T-helper 17 cell (primary cell): ENCODE measurements around the gene RMND5A. TPM values are rescaled to one million over a fixed set of nuclear protein-coding genes. Genes with fewer than 3 reads are reported as not detected.
A peak's percentile ranks its signal among the peaks of the same experiment; 100 is the strongest.
"Not testable (repeated sequence)": the region's sequence is repeated elsewhere in the genome, so short reads cannot be mapped to it uniquely, and the experiment has no call there.

ENCODE experiments used
- ATAC-seq: fragments of 150-1000 bp; cut with Tn5 transposase; 2 replicates; pipeline ENCODE4 v1.10.0; 2021; ENCODE audit warnings: mild to moderate bottlenecking, moderate library complexity
- DNase-seq, 3 donors: peaks; one replicate each; pipeline versions ENCODE4 v3.0.0 to v3.0.0-alpha.2; 2020 to 2021
- H3K9me3 ChIP-seq: one replicate; pipeline ENCODE4 v1.7.0; 2013; ENCODE audit warnings: low read length, mild to moderate bottlenecking; ENCODE audit not compliant: control insufficient read depth, poor library complexity, severe bottlenecking
- H3K27ac Mint-ChIP-seq: one replicate; pipeline ENCODE4 v1.8.0; 2022; ENCODE audit warnings: mild to moderate bottlenecking, moderate library complexity, mixed read lengths
- H3K27me3 Mint-ChIP-seq: one replicate; pipeline ENCODE4 v1.8.0; 2022; ENCODE audit warnings: mixed read lengths
- H3K36me3 Mint-ChIP-seq: one replicate; pipeline ENCODE4 v1.8.0; 2022; ENCODE audit warnings: low read depth, mixed read lengths
- H3K4me1 Mint-ChIP-seq: one replicate; pipeline ENCODE4 v1.8.0; 2022; ENCODE audit warnings: mild to moderate bottlenecking, mixed read lengths
- H3K4me3 Mint-ChIP-seq: one replicate; pipeline ENCODE4 v1.8.0; 2022; ENCODE audit warnings: mild to moderate bottlenecking, moderate library complexity, mixed read lengths
- total RNA-seq, 4 donors: library from RNA in 2 of 4; stranded (reverse) in 2 of 4; gene quantifications; one replicate each; pipeline ENCODE4 v1.2.3 and lab custom pipeline; 2022 to 2026

Gene RMND5A
- total RNA-seq, 2 donors from 2014 or later, result 28.4 to 42.3 TPM

DNA sequence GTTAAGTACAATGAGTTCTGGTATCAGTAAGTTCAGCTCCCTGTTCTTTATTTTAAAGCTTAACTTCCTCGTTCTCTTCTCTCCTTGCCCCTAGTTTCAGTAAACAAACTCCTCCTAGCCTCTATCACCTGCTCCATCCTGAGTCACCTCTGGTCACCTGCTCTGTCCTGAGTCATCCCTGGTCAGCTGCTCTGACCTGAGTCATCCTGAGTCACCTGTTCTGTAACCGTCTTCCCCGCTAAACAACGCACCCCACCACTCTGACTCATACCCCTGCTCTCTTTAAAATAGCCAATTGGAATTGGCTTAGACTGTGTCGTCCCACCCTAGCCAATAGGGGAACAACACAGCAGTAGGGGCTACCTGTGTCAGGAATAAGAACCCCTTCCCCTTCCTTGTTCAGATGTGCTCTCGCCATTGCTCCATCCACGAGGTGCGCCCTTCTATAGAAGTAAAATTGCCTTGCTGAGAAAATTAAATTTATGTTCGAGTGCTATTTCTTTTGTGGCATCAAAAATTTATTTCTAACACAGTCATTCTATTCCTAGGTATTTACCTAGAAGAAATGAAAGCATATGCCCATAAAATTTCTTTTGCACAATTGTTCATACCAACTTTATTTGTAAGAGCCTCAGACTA, 24.9 kb upstream of the RMND5A start:
- Mint-ChIP-seq H3K36me3 (peaks cover 3% of the 10 kb centered on the region), H3K27me3 (no peaks in the 10 kb centered on the region)
- no peak for ATAC-seq

GRCh38 chr2:86697551-86698104, 22.5 kb upstream of the RMND5A start:
- no peaks in the 10 kb centered on the region for H3K27me3 Mint-ChIP-seq
- no peak for ATAC-seq
- no peaks in the 10 kb centered on the region for H3K9me3 ChIP-seq
- no peak for DNase-seq
- H3K4me3 Mint-ChIP-seq, result no peak overlapping the region
- peaks cover 3% of the 10 kb centered on the region for H3K36me3 Mint-ChIP-seq
- peaks cover 8% of the 10 kb centered on the region for H3K4me1 Mint-ChIP-seq
- H3K27ac Mint-ChIP-seq, result no peak overlapping the region

More for the DNA sequence above, 24.9 kb upstream of the RMND5A start:
- DNase-seq, result no peak
- H3K27ac Mint-ChIP-seq, result no peak overlapping the region
- no peak overlapping the region for H3K4me3 Mint-ChIP-seq
- no peaks in the 10 kb centered on the region for H3K9me3 ChIP-seq
- peaks cover 8% of the 10 kb centered on the region for H3K4me1 Mint-ChIP-seq

DNA sequence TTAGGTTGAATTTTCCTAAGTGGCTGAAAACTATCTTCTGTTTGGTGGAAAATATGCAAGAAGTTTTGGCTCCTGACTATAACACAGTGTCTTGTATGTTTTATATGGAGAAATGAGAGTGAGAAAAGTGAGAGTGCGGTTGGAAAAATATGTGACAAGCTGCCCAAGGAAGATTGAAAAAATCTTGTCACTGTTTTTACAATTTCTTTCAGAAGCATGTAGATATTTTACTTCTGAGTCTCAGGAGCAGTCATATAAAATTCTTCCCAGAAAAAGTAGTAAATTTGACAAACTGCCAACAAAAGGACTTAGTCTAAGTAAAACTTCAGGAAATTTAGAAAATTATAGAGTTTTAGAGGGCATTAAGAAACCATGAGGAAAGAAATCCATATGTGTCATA, 19.4 kb upstream of the RMND5A start:
- peak overlapping the region; percentile 47 for H3K27ac Mint-ChIP-seq

GRCh38 chr2:86703704-86704361, 16.3 kb upstream of the RMND5A start:
- Mint-ChIP-seq H3K27ac (no peak overlapping the region), H3K36me3 (no peaks in the 10 kb centered on the region), H3K4me3 (no peak overlapping the region), H3K27me3 (peaks cover 10% of the 10 kb centered on the region), H3K4me1 (no peaks in the 10 kb centered on the region)
- no peaks in the 10 kb centered on the region for H3K9me3 ChIP-seq
- no peak for DNase-seq
- ATAC-seq, result no peak

More for the DNA sequence above, 19.4 kb upstream of the RMND5A start:
- no peak for DNase-seq
- Mint-ChIP-seq H3K36me3 (peaks cover 3% of the 10 kb centered on the region), H3K4me1 (peaks cover 8% of the 10 kb centered on the region), H3K27me3 (peaks cover 4% of the 10 kb centered on the region), H3K4me3 (no peak overlapping the region)
- no peak for ATAC-seq
- no peaks in the 10 kb centered on the region for H3K9me3 ChIP-seq

GRCh38 chr2:86704459-86704971, 15.6 kb upstream of the RMND5A start:
- ATAC-seq, result no peak
- H3K27ac Mint-ChIP-seq, result no peak overlapping the region

GRCh38 chr2:86706220-86706619, 13.9 kb upstream of the RMND5A start:
- Mint-ChIP-seq H3K4me3 (no peak overlapping the region), H3K27ac (no peak overlapping the region), H3K36me3 (no peaks in the 10 kb centered on the region), H3K4me1 (no peaks in the 10 kb centered on the region), H3K27me3 (peaks cover 10% of the 10 kb centered on the region)
- no peak for ATAC-seq
- DNase-seq, result no peak
- H3K9me3 ChIP-seq, result no peaks in the 10 kb centered on the region

More at GRCh38 chr2:86704459-86704971, 15.6 kb upstream of the RMND5A start:
- H3K4me3 Mint-ChIP-seq, result no peak overlapping the region
- DNase-seq, result no peak
- H3K9me3 ChIP-seq, result no peaks in the 10 kb centered on the region
- peaks cover 10% of the 10 kb centered on the region for H3K27me3 Mint-ChIP-seq
- H3K4me1 Mint-ChIP-seq, result no peaks in the 10 kb centered on the region
- no peaks in the 10 kb centered on the region for H3K36me3 Mint-ChIP-seq

DNA sequence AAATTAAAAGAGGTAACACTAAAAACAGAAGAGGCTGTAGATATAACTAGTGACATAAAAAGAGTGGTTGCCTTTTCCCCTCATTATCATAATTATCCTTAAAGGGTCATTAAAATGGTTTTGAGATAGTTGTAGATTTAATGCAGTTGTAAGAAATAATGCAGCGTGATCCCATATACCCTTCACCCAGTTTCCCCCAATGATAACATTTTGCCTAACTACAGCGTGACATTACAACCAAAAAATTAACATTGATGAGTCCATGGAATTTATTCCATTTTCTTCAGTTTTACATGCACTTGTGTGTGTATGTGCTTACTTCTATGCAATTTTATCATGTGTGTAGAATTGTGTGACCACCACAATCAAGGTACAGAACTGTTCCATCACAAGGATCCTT, 13.2 kb upstream of the RMND5A start:
- no peak overlapping the region for H3K4me3 Mint-ChIP-seq
- DNase-seq (no peak), ATAC-seq (no peak)
- H3K36me3 Mint-ChIP-seq, result no peaks in the 10 kb centered on the region
- no peak overlapping the region for H3K27ac Mint-ChIP-seq
- peaks cover 10% of the 10 kb centered on the region for H3K27me3 Mint-ChIP-seq
- no peaks in the 10 kb centered on the region for H3K4me1 Mint-ChIP-seq
- H3K9me3 ChIP-seq, result no peaks in the 10 kb centered on the region

GRCh38 chr2:86708126-86708525, 12.0 kb upstream of the RMND5A start:
- H3K4me1 Mint-ChIP-seq, ATAC-seq, H3K4me3 Mint-ChIP-seq, H3K27ac Mint-ChIP-seq, H3K27me3 Mint-ChIP-seq, H3K36me3 Mint-ChIP-seq, H3K9me3 ChIP-seq, DNase-seq: not testable (repeated sequence)

GRCh38 chr2:86714579-86715173, 5.4 kb upstream of the RMND5A start:
- not testable (repeated sequence) for H3K36me3 Mint-ChIP-seq, ATAC-seq, DNase-seq, H3K9me3 ChIP-seq, H3K27me3 Mint-ChIP-seq, H3K4me3 Mint-ChIP-seq, H3K27ac Mint-ChIP-seq, H3K4me1 Mint-ChIP-seq

DNA sequence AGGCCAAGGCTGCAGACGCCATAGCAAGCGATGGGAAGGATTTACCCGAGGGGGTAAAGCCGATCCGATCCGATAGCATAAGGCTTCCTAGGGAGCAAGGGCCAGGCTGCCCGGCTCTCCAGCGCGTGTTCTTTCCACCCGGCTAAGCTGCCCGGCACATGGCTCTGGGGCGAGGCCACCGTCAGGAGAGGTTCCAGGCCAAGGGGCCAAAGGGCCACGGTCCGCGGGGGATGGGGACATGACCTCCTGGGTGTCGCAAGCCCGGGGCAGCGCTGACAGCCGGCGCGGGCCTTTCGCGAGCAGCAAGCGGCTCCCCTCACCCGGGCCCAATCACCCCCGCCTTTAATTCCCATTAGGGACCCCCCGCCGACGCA, 841 bp upstream of the RMND5A start:
- not testable (repeated sequence) for H3K4me3 Mint-ChIP-seq, H3K9me3 ChIP-seq, H3K4me1 Mint-ChIP-seq, DNase-seq, H3K27me3 Mint-ChIP-seq, H3K36me3 Mint-ChIP-seq, H3K27ac Mint-ChIP-seq, ATAC-seq

DNA sequence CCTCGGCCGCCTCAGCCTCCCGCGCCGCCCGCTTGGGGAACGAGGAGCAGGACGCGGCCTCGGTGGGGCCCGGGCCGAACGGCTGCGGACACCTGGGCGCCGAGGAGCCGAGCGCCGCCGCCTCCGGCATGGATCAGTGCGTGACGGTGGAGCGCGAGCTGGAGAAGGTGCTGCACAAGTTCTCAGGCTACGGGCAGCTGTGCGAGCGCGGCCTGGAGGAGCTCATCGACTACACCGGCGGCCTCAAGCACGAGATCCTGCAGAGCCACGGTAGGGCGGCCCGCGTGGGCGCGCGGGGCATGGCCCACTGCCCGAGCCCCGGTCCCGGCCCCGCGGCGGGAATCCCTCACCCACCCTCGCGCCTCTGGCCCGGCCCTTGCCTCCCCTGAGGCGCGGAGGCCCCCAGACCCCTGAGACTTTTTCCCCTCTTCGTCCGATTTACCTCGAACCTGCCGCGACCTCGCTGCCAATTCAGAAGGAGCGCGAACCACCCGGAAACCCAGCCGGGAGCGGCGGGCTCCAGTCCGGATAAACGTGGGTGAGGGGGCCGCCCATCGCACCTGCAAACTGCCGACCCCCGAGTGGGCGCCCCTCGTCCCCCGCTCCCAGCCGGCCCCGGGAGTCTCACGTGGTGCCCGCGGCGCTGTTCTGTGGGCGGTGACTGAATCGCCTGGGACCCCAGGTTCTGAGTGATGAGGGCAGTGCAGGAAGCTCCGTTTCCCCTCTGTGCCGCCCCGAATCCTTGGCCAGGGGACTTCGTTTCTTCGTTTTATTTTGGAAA, 639 bp downstream of the RMND5A start:
- H3K36me3 Mint-ChIP-seq, H3K27me3 Mint-ChIP-seq, H3K9me3 ChIP-seq, H3K4me1 Mint-ChIP-seq: not testable (repeated sequence)
- ATAC-seq (peak; percentile 39), DNase-seq (peak; percentile 30 to 48 (median 37))
- peak overlapping the region; percentile 83 for H3K4me3 Mint-ChIP-seq
- peak overlapping the region; percentile 21 for H3K27ac Mint-ChIP-seq

DNA sequence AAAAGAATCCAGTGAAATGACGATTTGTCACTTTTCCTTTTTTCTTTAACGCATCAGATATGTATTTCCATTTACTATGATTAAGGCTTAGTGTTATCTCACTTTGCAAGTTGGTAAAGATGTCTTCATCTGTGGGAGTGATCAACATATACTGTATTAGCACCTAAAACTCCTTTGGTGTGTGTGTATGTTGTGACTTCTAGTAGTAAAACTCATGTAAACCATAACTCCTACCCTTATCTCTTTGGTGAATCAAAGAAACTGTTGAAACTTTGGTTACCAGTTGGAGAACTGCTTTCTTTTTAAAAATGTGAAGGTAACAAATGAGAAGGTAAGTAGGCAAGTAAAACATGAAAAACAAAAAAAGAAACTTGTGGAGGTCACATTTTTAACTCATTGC, 5.6 kb downstream of the RMND5A start:
- not testable (repeated sequence) for H3K9me3 ChIP-seq, ATAC-seq, H3K4me3 Mint-ChIP-seq, H3K36me3 Mint-ChIP-seq, H3K27ac Mint-ChIP-seq, H3K27me3 Mint-ChIP-seq, DNase-seq
- peaks cover 11% of the 10 kb centered on the region for H3K4me1 Mint-ChIP-seq

DNA sequence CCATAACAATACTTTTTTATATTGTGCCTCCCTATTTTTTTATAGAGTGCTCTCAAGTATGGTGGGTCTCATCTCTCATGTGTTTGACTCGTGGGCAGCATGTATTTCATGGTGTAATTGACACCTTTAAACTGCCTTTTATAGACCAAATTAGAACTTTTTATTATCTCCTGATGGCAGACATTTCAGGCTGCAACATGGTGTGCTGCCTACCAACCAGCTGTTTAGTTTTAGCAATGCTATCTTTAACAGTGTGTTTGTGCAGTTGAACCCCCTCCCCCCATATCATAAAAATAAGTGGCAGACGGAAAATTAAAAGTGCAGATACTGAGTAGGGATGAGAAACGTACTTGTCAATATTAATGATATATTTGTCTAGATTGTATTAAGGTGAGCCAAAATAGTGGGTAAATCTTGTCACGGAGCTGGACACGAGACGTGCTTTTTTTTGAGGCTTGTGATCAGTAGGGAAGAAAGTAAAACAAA, 12.0 kb downstream of the RMND5A start:
- H3K27me3 Mint-ChIP-seq, H3K9me3 ChIP-seq, H3K36me3 Mint-ChIP-seq, H3K27ac Mint-ChIP-seq, H3K4me3 Mint-ChIP-seq, DNase-seq, ATAC-seq: not testable (repeated sequence)
- H3K4me1 Mint-ChIP-seq, result peaks cover 12% of the 10 kb centered on the region
